Measurements from ENCODE around the gene WDR77. TPM values are rescaled to one million over a fixed set of nuclear protein-coding genes. Genes with fewer than 3 reads are reported as not detected.

Gene WDR77
- total and polyA plus RNA-seq, 9 donors = 12.7 to 68.4 (median 21.7) TPM

DNA sequence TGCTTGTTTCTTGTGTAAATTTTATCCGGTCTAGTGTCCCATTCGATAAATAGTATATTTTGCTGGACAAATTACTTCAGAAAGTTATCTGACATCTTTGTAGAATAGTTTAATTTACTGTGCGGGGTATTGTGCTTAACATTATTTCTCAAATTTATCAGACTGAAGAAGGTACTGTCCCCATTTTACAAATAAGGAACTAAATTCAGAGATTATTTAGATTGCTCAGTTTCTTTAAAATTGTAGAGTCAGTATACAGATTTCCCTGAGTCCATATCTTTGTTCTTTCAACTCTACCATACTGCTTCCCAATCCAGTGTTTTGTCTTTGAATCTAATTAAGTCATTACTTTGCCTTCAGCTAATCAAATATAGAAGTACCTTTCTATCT is 6.6 kb upstream of the WDR77 start:
- no peak overlapping the region for H3K27ac ChIP-seq
- H3K36me3 ChIP-seq = no peaks in the 10 kb centered on the region
- TF ChIP-seq, protein P1, sequence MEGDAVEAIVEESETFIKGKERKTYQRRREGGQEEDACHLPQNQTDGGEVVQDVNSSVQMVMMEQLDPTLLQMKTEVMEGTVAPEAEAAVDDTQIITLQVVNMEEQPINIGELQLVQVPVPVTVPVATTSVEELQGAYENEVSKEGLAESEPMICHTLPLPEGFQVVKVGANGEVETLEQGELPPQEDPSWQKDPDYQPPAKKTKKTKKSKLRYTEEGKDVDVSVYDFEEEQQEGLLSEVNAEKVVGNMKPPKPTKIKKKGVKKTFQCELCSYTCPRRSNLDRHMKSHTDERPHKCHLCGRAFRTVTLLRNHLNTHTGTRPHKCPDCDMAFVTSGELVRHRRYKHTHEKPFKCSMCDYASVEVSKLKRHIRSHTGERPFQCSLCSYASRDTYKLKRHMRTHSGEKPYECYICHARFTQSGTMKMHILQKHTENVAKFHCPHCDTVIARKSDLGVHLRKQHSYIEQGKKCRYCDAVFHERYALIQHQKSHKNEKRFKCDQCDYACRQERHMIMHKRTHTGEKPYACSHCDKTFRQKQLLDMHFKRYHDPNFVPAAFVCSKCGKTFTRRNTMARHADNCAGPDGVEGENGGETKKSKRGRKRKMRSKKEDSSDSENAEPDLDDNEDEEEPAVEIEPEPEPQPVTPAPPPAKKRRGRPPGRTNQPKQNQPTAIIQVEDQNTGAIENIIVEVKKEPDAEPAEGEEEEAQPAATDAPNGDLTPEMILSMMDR (IDR thresholded peaks at IDR 0.05) = no peak
- TF ChIP-seq EP300 (IDR thresholded peaks at IDR 0.05) = no peak
- no peak for TF ChIP-seq POLR2A (IDR thresholded peaks at IDR 0.05)
- no peak overlapping the region for H3K4me3 ChIP-seq
- intact Hi-C loops (cut with DNase I) = no loop called here
- no peaks in the 10 kb centered on the region for H3K27me3 ChIP-seq
- no peak for DNase-seq
- H3K9me3 ChIP-seq = no peaks in the 10 kb centered on the region
- 91 to 93% (median 93%) methylated on average over 3 of the region's 3 CpGs for WGBS, 3 donors
- H3K4me1 ChIP-seq (ENCODE audit: insufficient read depth) = peaks cover 4% of the 10 kb centered on the region

DNA sequence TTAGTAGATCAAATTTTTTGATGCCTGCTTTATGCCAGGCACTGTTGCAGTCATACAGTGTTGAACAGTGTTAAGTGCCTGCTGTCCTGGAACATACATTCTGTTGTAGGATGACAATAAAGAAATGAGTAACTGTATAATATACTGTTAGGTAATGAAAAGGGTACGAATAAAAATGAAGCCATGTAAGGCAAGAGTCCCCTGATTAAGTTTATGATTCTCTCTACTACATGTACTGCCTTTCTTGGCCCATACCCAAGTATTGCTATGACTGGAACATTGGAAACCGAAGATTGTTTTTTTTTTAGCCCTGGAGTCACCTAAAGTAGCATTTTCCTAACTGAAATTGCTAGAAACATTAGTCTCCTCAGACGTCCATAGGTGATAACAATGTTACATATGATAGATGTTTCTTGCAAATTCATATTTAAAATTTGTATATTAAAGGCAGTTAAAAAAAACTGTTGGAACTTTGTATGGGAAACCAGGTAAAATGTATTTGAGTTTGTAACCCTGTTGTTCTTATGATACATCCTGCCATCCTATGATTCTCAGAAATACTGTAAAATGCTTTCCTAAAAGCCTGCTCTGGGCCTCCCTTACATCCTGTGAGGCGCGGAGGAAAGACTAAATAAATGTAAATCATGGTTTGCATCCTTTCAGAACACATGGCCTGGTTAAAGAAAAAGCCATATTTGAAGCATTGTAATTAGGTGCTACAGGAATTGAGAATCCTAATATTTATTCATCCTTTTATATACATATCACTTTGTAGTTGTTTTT is 6.0 kb upstream of the WDR77 start:
- TF ChIP-seq, protein P1 (IDR thresholded peaks at IDR 0.05) = no peak
- TF ChIP-seq POLR2A (IDR thresholded peaks at IDR 0.05) (no peak), EP300 (IDR thresholded peaks at IDR 0.05) (no peak)
- Histone ChIP-seq H3K9me3 (no peaks in the 10 kb centered on the region), H3K27ac (no peak overlapping the region), H3K4me1 (ENCODE audit: insufficient read depth) (peaks cover 7% of the 10 kb centered on the region), H3K27me3 (no peaks in the 10 kb centered on the region), H3K36me3 (no peaks in the 10 kb centered on the region), H3K4me3 (no peak overlapping the region)
- 68 to 71% (median 69%) methylated on average over 5 of the region's 5 CpGs for whole genome bisulfite sequencing, 3 donors
- DNase-seq = no peak
- intact Hi-C loops (cut with DNase I) = no loop called here

DNA sequence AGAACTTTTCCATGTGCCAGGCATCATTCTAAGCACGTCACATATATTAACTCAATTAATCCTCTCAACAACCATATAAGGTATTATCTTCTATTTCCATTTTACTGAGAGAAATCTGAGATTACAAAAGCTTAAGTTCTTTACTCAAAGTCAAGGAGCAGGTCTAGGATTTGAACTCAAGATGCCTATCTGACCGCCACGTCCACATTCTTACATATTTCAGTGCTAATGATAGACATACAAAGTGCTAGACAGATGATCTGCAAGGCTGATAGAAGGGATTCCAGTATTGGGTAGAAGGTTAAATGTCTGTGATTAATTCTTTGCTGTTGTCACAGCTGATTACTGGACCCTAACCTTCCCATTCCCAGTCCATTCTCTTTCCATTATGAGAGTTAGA is 4.7 kb upstream of the WDR77 start:
- WGBS, 3 donors = 88 to 93% (median 91%) methylated on average over 3 of the region's 3 CpGs
- intact Hi-C loops (cut with DNase I) = no loop called here

DNA sequence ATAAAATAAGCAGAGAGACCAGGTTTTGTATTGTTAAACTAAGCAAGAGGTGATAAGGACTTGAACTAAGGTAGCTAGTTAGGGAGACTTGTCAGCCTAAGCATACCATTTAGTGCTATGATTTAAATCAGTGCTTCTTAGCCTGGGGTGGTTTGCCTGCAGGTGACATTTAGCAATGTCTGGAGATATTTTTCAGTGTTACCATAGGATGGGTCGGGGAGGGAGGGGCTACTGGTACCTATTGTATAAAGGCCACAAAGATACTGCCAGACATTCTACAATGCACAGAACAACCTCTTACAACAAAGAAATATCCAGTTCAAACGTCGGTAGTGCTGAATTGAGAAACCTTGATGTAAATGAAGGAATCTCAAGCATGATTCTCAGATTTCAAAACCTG is 3.5 kb upstream of the WDR77 start:
- Histone ChIP-seq H3K4me1 (ENCODE audit: insufficient read depth) (peaks cover 11% of the 10 kb centered on the region), H3K9me3 (no peaks in the 10 kb centered on the region), H3K27me3 (no peaks in the 10 kb centered on the region), H3K4me3 (no peak overlapping the region), H3K27ac (no peak overlapping the region), H3K36me3 (no peaks in the 10 kb centered on the region)
- WGBS, 3 donors = 77 to 87% (median 81%) methylated on average over 3 of the region's 3 CpGs
- TF ChIP-seq POLR2A (IDR thresholded peaks at IDR 0.05) (no peak), EP300 (IDR thresholded peaks at IDR 0.05) (no peak)
- TF ChIP-seq, protein P1 (IDR thresholded peaks at IDR 0.05) = no peak
- DNase-seq = no peak
- intact Hi-C loops (cut with DNase I) = no loop called here

More for the DNA sequence above, 4.7 kb upstream of the WDR77 start:
- peaks cover 8% of the 10 kb centered on the region for H3K4me1 ChIP-seq (ENCODE audit: insufficient read depth)
- no peaks in the 10 kb centered on the region for H3K27me3 ChIP-seq
- no peak for DNase-seq
- H3K36me3 ChIP-seq = no peaks in the 10 kb centered on the region
- no peaks in the 10 kb centered on the region for H3K9me3 ChIP-seq
- no peak overlapping the region for H3K27ac ChIP-seq
- H3K4me3 ChIP-seq = no peak overlapping the region
- TF ChIP-seq POLR2A (IDR thresholded peaks at IDR 0.05) (no peak), EP300 (IDR thresholded peaks at IDR 0.05) (no peak)
- TF ChIP-seq, protein P1 (IDR thresholded peaks at IDR 0.05) = no peak
